ENCODE data around the gene EFNA4. TPM values are rescaled to one million over a fixed set of nuclear protein-coding genes. Genes with fewer than 3 reads are reported as not detected.
A peak's percentile ranks its signal among the peaks of the same experiment; 100 is the strongest.

The EFNA4 gene
- total RNA-seq, 6 donors from 2014 or later = 2.8 to 8.1 (median 7.0) TPM

DNA sequence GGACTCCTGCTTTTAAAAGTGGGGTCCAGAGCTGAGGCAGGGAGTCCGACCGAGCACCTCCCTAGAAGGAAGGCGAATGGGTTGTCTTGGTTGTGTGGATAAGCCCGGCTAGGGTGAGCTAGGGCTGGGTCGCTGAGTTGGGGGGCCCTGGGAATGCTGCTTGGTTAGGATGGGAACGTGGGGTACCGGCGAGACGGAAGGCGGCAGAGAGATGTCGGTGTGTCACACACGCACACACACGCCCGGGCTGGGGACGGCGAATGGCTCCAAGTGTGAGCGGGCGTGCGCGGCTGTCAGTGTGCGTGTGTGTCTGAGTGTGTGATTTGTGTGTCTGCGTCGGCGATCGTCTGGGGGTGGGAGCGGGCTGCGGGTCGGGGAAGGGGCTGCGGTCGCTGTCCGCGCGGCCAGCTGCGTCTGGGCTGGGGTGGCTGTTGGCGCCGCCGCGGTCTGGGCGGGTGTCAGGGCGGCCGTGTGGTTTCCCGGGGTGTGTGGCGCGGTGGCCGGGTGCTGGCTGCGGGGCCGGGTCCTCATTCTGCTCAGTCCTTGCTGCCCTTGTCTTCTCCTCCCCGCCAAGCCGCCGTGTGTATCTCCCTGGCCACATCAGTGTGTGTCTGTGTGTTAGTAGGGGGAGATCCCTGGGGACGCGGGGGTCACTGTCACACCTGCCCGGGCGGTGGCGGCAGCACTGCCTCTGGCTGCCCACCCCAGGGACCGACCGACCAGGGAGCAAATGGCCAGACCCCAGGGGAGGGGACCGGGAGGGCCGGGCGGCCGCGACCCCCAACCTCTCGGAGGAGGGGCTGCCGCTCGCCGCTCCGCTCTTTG, 16.2 kb downstream of the EFNA4 start:
- H3K27ac ChIP-seq = no peak overlapping the region
- WGBS, 2 donors = 2 to 3% methylated on average over 10 to 63 of the region's 67 CpGs
- no peak for TF ChIP-seq CTCF (IDR thresholded peaks at IDR 0.05)
- no peak for TF ChIP-seq POLR2A (IDR thresholded peaks at IDR 0.05)
- no peak for TF ChIP-seq EP300 (IDR thresholded peaks at IDR 0.05)
- TF ChIP-seq POLR2AphosphoS5 (IDR thresholded peaks at IDR 0.05) = no peak
- H3K4me3 ChIP-seq = peak overlapping the region in 3 of 4 donors; percentile 31 to 52 (median 39)
- ATAC-seq (ENCODE audit: low FRiP score in 2 of 2) (no peak), DNase-seq (peak in 1 of 2 donors; percentile 88)
- peaks cover 52 to 61% (median 56%) of the 10 kb centered on the region in 4 donors for H3K4me1 ChIP-seq
- no peaks in the 10 kb centered on the region for H3K36me3 ChIP-seq
- no peaks in the 10 kb centered on the region for H3K9me3 ChIP-seq
- peaks cover 9 to 60% (median 47%) of the 10 kb centered on the region in 4 donors for H3K27me3 ChIP-seq

- Histone ChIP-seq H3K27me3 (peaks cover 9 to 60% (median 47%) of the 10 kb centered on the region in 4 donors), H3K4me3 (peak overlapping the region in 2 of 4 donors; percentile 31 to 52), H3K4me1 (peaks cover 55 to 64% (median 57%) of the 10 kb centered on the region in 4 donors), H3K9me3 (no peaks in the 10 kb centered on the region), H3K27ac (no peak overlapping the region), H3K36me3 (no peaks in the 10 kb centered on the region)
- TF ChIP-seq POLR2AphosphoS5 (IDR thresholded peaks at IDR 0.05) = no peak
- TF ChIP-seq EP300 (IDR thresholded peaks at IDR 0.05) = no peak
- no peak for TF ChIP-seq POLR2A (IDR thresholded peaks at IDR 0.05)
- TF ChIP-seq CTCF (IDR thresholded peaks at IDR 0.05) = no peak
- DNase-seq (peak in 1 of 2 donors; percentile 84), ATAC-seq (ENCODE audit: low FRiP score in 2 of 2) (no peak)
- 0 to 6% methylated on average over 5 to 34 of the region's 71 CpGs for whole genome bisulfite sequencing, 2 donors
Observed at GRCh38 chr1:155080312-155081228, 17.0 kb downstream of the EFNA4 start.

- Histone ChIP-seq H3K9me3 (no peaks in the 10 kb centered on the region), H3K27me3 (peaks cover 9 to 60% (median 47%) of the 10 kb centered on the region in 4 donors), H3K4me1 (peaks cover 64 to 75% (median 66%) of the 10 kb centered on the region in 4 donors), H3K4me3 (peak overlapping the region in 3 of 4 donors; percentile 11 to 32 (median 24)), H3K36me3 (no peaks in the 10 kb centered on the region), H3K27ac (no peak overlapping the region)
- DNase-seq = peak in 1 of 2 donors; percentile 86
- 6 to 8% methylated on average over 22 to 31 of the region's 68 CpGs for WGBS, 2 donors
- no peak for ATAC-seq (ENCODE audit: low FRiP score in 2 of 2)
- TF ChIP-seq CTCF (IDR thresholded peaks at IDR 0.05) (no peak), POLR2AphosphoS5 (IDR thresholded peaks at IDR 0.05) (no peak), POLR2A (IDR thresholded peaks at IDR 0.05) (no peak), EP300 (IDR thresholded peaks at IDR 0.05) (no peak)
Observed at GRCh38 chr1:155081472-155082300, 18.1 kb downstream of the EFNA4 start.

DNA sequence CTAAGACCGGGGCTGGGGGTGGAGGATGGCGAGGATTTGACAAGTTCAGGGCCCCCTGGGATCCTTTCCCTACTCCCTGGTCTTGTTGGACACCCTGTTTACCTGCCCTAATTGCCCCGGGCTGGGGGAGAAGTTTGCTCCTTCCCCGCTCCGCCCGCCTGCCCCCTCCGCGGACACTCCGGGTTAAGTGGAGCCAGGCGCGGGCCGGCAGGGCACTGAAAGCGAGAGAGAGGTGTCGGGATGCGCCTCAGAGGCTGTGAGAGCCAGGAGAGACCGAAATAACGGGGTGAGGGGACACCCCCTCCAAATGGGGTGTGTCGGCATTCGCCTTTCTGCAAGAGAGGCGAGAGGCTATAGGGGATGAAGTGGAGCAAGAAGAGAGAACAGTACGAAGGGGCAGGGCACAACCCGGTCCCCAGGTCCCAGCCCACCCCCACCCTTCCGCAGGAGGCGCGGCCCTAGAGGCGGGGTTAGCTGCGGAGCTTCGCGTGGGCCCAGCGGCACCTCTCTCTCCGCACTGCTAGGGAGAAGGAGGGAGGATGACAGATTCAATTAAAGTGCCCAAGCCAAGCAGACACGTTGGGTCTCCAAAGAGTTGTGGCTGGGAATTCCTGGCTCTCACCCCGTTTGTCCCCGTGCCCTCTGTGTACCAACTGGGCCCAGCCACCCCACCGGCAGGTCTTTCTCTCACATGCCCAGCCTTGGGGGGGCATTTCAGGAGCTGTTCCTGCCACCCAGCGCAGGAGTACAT, 18.9 kb downstream of the EFNA4 start:
- Histone ChIP-seq H3K27me3 (peaks cover 9 to 60% (median 47%) of the 10 kb centered on the region in 4 donors), H3K27ac (no peak overlapping the region), H3K4me1 (peaks cover 64 to 75% (median 66%) of the 10 kb centered on the region in 4 donors), H3K9me3 (no peaks in the 10 kb centered on the region), H3K4me3 (peak overlapping the region in 3 of 4 donors; percentile 11 to 32 (median 24)), H3K36me3 (no peaks in the 10 kb centered on the region)
- TF ChIP-seq CTCF (IDR thresholded peaks at IDR 0.05) (no peak), EP300 (IDR thresholded peaks at IDR 0.05) (no peak), POLR2A (IDR thresholded peaks at IDR 0.05) (no peak), POLR2AphosphoS5 (IDR thresholded peaks at IDR 0.05) (no peak)
- DNase-seq (peak in 1 of 2 donors; percentile 74), ATAC-seq (ENCODE audit: low FRiP score in 2 of 2) (no peak)
- WGBS, 2 donors = 2 to 6% methylated on average over 24 to 36 of the region's 36 CpGs
